ENCODE results near the gene STIP1. TPM values are rescaled to one million over a fixed set of nuclear protein-coding genes. Genes with fewer than 3 reads are reported as not detected.
A peak's percentile ranks its signal among the peaks of the same experiment; 100 is the strongest.

The STIP1 gene
- total and polyA plus RNA-seq, 9 of the 15 experiments (the other 6 are each of a cell fraction or from before 2014, with no cell fraction given), result 58.1 to 465 (median 346) TPM

DNA sequence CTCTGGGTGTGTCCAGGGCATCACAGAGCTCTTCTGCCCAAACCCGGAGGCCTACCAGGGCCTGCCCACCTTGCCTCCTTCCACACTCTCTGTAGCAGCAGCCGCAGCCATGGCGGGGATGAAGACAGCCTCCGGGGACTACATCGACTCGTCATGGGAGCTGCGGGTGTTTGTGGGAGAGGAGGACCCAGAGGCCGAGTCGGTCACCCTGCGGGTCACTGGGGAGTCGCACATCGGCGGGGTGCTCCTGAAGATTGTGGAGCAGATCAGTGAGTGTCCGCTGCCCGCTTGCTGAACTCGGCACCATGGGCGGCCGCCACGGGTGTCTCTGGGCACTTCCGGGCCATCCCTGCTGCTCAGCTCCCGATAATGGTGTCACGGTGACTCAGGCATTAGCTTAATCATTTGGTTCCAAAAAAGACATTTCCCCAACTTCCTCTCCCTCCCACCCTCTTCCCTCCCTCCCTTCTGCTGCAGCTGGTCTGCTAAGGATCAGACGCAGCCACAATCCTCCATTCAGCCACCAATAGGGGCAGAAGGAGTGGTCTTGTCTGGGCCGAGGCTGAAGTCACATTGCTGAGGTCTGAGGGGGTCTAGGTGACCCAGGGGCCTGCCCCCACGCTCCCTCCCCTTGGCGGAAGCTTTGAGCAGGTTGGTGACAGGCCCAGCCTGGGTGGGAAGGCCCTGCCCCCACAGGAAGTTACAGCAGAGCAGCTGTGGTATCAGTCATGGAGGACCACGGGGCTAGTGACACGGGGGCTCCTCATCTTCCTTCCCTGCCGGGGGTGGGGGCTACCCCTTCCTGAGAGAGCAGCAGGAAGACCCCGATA lies 21.5 kb downstream of the STIP1 start (continued):
- TF ChIP-seq ZC3H4 (CRISPR knock-in tag; IDR thresholded peaks at IDR 0.05; ENCODE audit: borderline replicate concordance) (no peak), TGIF2 (CRISPR knock-in tag; IDR thresholded peaks at IDR 0.05) (no peak), NR4A1 (CRISPR knock-in tag; IDR thresholded peaks at IDR 0.05) (peak; percentile 34; the same call in 1 of the 2 replicates), NR4A1 (tag; IDR thresholded peaks at IDR 0.05) (peak; percentile 38; the same call in 1 of the 2 replicates), ZKSCAN3 (CRISPR knock-in tag; IDR thresholded peaks at IDR 0.05) (no peak), JUN (IDR thresholded peaks at IDR 0.05; ENCODE audit: borderline replicate concordance, low read depth, low read length) (no peak), JUN (CRISPR knock-in tag; IDR thresholded peaks at IDR 0.05; ENCODE audit: borderline replicate concordance) (0 out of 2 replicates have a peak, but pooled peaks have one; percentile 55), ZNF830 (CRISPR knock-in tag; IDR thresholded peaks at IDR 0.05) (peak; percentile 55; the same call in 1 of the 2 replicates), ZNF384 (IDR thresholded peaks at IDR 0.05; ENCODE audit: low read depth, low read length) (no peak), NFIC (IDR thresholded peaks at IDR 0.05) (peak; percentile 44; the same call in 1 of the 2 replicates), CREB1 (IDR thresholded peaks at IDR 0.05) (peak; percentile 42; the same call in 1 of the 2 replicates), CREB1 (CRISPR knock-in tag; IDR thresholded peaks at IDR 0.05) (peak; percentile 65), NFE2L1 (tag; IDR thresholded peaks at IDR 0.05; ENCODE audit: borderline replicate concordance, low read depth) (no peak; the same call in 1 of the 2 replicates), PHF8 (IDR thresholded peaks at IDR 0.05; ENCODE audit: borderline replicate concordance, low read length) (peak; percentile 56; the same call in 1 of the 2 replicates), ZNF778 (CRISPR knock-in tag; IDR thresholded peaks at IDR 0.05) (no peak), DNMT1 (IDR thresholded peaks at IDR 0.05) (0 out of 2 replicates have a peak, but pooled peaks have one; percentile 7)
- TF ChIP-seq, protein P1, sequence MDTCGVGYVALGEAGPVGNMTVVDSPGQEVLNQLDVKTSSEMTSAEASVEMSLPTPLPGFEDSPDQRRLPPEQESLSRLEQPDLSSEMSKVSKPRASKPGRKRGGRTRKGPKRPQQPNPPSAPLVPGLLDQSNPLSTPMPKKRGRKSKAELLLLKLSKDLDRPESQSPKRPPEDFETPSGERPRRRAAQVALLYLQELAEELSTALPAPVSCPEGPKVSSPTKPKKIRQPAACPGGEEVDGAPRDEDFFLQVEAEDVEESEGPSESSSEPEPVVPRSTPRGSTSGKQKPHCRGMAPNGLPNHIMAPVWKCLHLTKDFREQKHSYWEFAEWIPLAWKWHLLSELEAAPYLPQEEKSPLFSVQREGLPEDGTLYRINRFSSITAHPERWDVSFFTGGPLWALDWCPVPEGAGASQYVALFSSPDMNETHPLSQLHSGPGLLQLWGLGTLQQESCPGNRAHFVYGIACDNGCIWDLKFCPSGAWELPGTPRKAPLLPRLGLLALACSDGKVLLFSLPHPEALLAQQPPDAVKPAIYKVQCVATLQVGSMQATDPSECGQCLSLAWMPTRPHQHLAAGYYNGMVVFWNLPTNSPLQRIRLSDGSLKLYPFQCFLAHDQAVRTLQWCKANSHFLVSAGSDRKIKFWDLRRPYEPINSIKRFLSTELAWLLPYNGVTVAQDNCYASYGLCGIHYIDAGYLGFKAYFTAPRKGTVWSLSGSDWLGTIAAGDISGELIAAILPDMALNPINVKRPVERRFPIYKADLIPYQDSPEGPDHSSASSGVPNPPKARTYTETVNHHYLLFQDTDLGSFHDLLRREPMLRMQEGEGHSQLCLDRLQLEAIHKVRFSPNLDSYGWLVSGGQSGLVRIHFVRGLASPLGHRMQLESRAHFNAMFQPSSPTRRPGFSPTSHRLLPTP (IDR thresholded peaks at IDR 0.05; ENCODE audit: borderline replicate concordance, extremely low read depth, insufficient read length), result no peak
- TF ChIP-seq, protein P2, sequence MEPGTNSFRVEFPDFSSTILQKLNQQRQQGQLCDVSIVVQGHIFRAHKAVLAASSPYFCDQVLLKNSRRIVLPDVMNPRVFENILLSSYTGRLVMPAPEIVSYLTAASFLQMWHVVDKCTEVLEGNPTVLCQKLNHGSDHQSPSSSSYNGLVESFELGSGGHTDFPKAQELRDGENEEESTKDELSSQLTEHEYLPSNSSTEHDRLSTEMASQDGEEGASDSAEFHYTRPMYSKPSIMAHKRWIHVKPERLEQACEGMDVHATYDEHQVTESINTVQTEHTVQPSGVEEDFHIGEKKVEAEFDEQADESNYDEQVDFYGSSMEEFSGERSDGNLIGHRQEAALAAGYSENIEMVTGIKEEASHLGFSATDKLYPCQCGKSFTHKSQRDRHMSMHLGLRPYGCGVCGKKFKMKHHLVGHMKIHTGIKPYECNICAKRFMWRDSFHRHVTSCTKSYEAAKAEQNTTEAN (CRISPR knock-in tag; IDR thresholded peaks at IDR 0.05), result no peak
- TF ChIP-seq, protein P3, sequence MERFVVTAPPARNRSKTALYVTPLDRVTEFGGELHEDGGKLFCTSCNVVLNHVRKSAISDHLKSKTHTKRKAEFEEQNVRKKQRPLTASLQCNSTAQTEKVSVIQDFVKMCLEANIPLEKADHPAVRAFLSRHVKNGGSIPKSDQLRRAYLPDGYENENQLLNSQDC (CRISPR knock-in tag; IDR thresholded peaks at IDR 0.05), result no peak
- TF ChIP-seq, protein P4, sequence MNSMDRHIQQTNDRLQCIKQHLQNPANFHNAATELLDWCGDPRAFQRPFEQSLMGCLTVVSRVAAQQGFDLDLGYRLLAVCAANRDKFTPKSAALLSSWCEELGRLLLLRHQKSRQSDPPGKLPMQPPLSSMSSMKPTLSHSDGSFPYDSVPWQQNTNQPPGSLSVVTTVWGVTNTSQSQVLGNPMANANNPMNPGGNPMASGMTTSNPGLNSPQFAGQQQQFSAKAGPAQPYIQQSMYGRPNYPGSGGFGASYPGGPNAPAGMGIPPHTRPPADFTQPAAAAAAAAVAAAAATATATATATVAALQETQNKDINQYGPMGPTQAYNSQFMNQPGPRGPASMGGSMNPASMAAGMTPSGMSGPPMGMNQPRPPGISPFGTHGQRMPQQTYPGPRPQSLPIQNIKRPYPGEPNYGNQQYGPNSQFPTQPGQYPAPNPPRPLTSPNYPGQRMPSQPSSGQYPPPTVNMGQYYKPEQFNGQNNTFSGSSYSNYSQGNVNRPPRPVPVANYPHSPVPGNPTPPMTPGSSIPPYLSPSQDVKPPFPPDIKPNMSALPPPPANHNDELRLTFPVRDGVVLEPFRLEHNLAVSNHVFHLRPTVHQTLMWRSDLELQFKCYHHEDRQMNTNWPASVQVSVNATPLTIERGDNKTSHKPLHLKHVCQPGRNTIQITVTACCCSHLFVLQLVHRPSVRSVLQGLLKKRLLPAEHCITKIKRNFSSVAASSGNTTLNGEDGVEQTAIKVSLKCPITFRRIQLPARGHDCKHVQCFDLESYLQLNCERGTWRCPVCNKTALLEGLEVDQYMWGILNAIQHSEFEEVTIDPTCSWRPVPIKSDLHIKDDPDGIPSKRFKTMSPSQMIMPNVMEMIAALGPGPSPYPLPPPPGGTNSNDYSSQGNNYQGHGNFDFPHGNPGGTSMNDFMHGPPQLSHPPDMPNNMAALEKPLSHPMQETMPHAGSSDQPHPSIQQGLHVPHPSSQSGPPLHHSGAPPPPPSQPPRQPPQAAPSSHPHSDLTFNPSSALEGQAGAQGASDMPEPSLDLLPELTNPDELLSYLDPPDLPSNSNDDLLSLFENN (IDR thresholded peaks at IDR 0.05; ENCODE audit: low read depth in 2 of 2, low read length in 2 of 2), result 0 out of 4 replicates have a peak, but pooled peaks of 1 of the 2 experiments have one; percentile 44
